Stimulated activated CD8-positive, alpha-beta memory T cell treated with anti-CD3 and anti-CD28 coated beads, Interleukin-7, amount 100 ng/mL, for 48 hours (primary cell): Measurements from ENCODE around the gene JAKMIP3.

Experiments used
- DNase-seq, 2 donors: peaks; one replicate each; pipeline ENCODE4 v3.0.0-alpha.2; 2020; ENCODE audit warnings: low read depth in 1 of 2; ENCODE audit errors: extremely low read depth in 1 of 2

Gene JAKMIP3

DNA sequence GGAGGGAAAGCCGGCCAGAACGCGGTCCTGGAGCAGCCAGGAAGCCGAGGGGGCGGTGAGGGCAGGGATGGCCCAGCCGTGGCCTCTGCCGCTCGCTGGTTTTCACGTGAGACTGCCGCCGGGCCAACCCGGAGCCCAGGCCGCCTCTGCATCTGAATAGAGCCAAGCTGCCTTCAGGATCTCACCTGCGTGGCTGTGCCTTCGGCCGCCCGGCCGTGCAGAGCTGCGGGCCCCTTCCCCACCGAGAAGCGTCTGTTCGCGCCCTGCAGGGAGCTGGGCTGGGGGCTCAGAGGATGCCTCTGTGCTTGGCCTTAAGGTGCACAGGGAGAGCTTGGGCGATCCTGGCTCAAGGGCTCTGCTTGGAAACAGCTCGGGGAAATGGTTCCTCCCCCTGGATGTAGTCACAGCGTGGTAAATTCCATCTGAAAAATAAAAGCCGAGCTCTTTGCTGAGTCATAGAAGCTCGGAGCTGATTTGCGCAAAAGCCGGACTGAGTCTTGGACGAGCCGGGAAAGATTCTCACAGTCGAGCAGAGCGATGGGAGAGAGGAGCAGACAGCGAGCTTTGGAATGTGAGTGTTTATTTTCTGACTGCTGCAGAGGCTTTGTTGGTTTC lies at the start of gene JAKMIP3:
Gene JAKMIP3 (plus strand): TSS at position 456 of the 615 bp plus-strand sequence. CDS start 38,863 bp downstream, outside the sequence.
- DNase-seq: no peak

DNA sequence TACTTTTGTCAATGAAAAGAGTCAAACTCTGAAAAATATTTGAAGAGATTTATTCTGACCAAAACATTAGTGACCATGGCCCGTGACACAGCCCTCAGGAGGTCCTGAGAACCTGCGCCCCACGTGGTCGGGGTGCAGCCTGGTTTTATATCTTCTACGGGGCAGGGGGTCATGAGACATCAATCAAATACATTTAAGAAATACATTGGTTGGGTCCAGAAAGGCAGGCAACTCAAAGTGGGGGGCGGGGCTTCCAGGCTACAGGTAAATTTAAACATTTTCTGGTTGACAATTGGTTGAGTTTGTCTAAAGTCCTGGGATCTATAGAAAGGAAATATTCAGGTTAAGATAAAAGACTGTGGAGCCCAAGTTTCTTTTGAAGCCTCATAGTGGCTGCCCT lies 49.2 kb upstream of the JAKMIP3 start:
- DNase-seq: no peak

DNA sequence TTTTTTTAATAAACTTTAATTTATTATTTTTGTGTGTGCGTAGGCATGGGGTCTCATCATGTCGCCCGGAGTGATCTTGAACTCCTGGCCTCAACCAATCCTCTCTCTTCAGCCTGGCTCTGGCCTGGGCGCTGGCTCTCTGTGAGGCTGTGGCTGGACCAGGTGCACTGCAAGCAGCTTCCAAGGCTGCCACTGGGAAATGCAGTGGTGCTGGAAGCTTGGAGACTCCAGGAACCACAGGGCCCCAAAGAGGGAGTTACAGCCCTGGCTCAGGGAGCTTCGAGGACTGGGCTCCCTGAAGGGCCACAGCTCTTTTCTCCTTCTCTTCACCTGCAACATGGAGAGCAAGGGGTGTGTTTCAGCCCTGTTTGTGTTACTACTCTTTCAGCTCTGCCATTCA lies 47.3 kb upstream of the JAKMIP3 start:
- no peak for DNase-seq

DNA sequence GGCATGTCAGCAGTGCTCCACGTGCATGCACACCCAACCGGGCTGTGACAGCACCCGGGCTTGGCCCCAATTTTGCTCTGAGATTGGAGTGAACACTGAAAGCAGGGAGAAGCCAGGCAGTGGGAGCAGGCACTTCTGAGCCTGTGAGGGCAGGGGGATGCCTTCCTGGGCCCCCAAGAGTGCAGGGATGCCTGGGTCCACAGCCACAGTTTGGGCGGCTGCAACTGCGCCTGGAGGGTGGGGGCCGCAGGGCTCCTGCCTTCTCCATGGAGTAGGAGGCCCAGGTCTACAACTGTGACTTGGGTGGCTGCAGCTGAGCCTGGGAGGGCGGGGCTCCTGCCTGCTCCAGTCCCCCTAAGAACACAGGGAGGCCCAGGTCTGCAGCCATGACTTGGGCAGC lies 46.4 kb upstream of the JAKMIP3 start:
- DNase-seq: no peak

DNA sequence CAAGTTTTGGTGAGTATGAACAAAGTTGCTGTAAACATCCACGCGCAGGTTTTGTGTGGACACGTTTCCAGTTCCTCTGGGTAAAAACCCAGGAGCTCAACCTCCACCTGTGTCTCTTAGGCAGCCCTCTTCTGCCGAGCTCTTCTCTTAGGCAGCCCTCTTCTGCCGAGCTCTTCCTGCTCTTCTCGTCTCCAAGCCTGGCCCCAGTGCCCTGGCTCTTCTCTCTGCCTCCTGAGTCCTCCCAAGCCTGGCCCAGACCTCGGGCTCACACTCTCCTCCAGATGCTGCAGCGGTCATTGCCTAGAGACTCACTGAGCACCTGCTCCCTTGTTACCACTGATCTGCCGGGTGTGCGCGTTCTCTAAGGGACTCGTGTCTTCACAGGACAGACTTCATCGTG lies 45.3 kb upstream of the JAKMIP3 start:
- DNase-seq: no peak

DNA sequence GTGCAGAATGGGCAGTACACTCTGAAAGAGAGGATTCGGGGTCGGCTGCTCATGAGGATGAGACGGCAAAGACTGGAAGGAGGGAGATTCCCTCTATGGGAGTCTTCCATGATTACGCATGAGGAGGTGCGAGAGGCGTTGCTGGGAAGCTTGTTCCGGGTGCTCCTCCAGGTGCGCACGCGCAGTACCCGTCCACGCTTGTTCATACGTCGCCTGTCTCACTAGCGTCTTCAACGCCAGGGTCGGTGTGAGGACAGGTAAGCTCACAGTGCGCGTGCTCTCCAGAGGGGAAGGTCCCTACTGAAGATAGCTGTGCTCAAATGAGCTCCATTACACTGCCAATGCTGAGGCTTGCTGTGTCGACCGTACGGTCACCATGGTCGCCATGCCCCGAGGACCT lies 44.7 kb upstream of the JAKMIP3 start:
- DNase-seq: no peak

DNA sequence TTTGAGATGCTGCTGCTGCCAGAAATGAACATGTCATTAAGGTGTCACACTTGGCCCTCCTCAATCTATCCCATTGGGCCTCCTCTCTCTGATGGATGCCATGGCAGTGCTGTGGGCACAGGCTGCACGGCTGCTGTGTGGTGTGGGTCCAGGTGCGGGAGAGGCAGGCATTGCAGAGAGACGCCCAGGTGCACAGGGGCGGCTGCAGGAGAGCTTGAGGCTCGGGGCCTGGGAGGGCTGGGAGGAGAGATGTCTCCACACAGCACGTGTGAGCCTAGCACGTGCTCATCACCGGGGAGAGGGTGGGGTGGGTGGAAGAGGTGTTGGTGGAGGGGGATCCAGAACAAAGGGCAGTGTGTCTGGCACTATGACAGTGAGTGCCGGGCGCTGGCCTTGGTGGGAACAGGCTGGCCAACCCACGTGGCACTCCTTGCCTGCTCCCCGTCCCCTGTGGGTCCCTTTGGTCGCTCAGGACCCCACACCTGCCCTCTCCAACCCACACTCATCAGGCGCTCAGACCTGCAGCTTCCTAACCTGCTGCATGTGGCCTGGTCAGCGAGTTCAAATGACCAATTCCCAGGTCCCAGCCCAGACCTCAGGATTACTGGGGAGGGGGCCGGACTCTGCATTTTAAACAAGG lies 44.1 kb upstream of the JAKMIP3 start:
- no peak for DNase-seq

DNA sequence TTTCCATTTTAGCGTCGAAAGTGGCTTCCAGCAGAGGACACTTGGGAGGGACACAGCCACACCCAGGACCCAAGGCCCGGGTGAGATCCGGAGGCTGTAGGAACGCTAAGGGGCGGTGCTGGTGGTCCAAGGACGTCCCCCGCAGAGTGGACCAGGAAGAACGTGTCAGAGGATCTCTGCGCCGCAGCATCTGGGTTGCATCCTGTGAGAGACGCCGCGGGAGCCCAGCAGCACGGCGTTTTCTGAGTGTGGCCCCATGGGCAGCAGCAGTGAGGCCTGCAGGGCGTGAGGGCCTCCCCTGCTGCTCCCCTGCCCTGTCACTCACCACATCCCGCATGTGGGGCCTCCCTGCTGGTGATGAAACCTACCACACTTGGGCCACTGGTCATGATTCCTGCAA lies 43.5 kb upstream of the JAKMIP3 start:
- no peak for DNase-seq

DNA sequence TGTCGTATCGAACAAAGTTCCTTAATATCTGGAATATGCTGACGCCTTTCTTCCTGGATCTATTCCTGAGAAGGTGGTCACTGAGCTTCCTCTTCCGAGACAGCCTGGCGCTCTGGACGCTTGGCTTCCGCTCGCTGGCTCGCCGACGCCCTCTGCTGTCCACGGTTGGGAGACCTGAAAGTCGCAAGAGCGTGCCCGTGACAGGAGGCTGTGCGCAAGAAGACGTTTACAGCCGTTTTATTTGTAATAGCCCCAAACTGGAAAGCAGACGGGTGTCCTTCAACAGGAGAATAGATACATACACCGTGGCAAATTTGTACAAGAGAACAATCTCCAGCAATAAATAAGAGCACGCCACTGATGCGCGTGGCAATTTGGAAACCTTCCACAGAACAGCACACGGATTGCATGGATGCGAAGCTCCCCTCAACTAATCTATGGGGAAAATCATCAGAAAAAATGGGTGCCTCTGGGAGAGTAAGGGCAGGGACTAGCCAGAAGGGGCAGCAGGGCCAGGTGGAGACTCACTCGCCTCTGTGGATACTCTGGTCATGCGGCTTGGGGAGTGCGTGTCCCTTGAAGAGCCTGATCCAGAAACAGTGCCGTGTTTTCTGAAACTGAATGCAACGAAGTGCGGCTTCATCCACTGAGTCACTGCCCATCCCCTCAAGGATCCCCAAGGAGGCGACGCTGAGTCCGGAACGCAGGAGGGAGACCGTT lies 42.5 kb upstream of the JAKMIP3 start:
- peak; percentile 25 to 54 for DNase-seq

DNA sequence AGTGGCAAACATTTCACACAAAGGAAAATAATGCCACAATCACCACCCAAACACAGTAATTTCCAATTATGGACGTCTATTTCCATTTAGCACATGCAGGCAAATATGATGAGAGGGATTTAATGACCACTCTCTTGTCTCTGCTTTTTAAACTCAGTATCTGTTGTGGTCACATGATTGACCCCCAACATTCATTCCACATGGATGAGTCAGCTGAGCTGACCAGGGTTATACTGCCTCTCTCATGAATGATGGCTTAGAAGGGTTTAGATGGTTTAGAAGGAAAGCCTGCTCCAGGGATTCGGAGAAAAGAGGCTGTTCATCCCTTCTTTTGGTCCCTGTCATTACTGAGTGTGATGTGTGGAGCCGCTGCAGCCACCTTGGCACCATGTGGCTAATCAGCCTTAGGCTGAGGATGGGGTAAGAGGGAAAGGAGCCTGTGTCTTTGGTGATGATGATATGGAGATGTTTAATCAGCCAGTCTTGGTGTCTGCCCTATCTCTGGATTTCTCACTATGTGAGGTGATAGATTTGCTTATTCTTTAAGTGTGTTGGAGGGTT lies 38.2 kb upstream of the JAKMIP3 start:
- no peak for DNase-seq

DNA sequence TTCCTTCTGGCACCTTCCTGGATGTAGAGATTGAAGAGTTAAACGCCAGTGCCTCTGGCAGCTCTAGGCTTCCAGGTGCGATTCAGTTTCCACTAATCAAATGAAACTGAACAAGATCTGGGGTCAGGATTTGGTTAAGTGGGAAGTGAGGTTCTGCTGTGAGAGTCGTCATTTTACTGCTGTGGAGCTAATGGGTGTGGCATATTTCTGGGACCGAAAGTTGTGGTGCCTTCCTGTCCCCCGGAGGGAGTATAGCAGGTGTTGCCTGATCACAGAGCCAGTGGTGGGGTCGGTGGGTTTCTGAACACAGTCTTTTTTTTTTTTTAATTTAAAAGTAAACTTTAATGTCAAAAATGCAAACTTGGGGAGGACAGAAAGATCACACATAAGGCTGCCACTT lies 37.0 kb upstream of the JAKMIP3 start:
- DNase-seq: no peak

DNA sequence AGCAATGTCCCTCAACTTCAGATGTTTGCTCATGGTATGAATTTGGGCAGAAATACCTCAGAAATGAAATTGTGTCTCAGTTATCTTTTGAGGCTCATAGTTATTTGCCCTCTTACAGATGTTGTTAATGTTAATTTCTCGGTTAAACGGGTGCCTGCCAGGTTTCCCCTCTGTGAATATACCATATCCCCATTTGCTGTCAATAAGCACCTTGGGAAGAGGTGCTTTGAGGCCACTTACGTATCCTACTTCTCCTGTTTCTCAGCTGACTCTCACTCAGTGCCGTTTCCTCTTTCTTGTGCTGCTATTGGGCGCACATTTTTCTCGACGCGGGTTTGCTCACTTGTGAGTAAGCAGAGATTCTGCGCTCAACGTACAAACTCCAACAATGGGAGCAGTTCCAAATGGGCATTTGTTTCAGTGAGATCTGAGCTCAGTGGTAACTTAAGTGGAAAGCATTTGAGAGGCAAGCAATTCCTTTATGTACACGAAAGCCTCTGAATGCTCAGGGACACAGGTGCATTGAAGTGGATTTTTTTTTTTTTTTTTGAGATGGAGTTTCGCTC lies 34.8 kb upstream of the JAKMIP3 start:
- no peak for DNase-seq

DNA sequence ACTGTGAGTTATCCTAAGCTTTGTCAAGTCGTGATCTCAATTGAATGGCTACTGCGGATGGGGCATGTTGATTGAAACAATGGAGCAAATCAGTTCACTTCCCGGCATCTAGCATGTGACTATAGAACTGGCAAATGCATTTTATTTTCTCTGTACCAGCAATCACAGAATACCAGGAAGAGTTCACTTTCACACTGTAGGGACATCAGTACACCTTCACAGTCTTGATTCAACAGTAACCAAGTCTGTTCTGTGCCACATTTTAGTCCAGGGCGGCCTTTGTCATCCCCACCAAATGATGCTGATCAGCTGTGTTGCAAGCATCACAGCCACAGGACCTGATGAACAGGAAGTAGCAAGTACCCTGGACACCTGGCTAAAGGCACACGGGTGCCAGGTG lies 32.1 kb upstream of the JAKMIP3 start:
- DNase-seq: no peak

DNA sequence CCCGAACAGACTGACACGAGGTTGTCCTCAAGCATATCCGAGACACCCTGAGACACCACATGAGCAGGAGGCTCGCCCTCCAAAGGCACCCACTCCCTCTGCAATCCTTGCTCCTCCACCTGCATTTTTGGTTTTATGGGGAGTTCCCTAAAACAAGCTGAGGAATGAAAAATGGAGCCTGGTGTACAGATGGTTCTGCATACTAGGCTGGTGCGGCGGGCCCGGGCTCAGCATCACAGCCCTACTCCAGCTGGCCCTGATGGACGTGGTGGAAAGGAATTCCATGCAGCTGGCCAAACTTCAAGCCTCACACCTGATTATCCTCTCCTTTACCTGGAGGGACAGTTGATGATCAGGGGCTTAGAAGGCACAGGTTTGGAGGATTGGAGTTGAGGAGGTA lies 30.3 kb upstream of the JAKMIP3 start:
- no peak for DNase-seq

DNA sequence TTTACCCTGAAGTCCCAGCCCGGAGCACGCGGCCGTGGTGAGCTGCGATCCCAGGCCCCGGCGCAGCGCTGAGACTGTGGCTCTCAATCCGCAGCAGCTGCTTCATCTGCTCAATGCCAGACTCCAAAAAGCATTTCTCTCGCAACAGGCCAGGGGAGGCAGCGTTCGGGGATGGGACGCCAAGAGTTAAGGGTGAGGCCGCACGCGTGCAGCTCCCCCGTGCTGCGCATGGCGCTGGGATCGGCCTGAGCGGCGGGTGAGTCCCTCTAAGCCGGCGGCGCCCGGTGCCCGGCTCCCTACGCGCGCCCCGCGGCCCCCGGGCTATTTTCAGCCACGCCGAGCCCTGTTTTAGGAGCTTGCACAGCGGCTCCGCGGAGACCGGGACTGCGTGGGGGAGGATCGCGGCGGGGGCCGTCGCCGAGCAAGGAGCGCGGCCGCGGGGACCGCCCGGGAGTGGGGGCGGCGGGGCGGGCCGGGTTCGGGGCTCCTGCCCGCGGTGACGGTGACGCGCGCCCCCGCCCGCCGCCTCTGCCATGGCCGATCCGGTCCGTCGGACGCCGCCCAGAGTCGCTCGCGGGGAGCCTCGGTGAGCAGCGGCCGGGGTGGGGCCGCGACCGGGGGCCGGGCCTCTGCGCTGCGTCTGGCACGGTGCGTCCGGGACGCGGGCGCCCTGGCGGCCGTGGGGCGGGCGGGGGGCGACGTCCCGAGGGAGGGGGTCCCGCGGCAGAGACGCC lies 29.4 kb upstream of the JAKMIP3 start:
- no peak for DNase-seq

DNA sequence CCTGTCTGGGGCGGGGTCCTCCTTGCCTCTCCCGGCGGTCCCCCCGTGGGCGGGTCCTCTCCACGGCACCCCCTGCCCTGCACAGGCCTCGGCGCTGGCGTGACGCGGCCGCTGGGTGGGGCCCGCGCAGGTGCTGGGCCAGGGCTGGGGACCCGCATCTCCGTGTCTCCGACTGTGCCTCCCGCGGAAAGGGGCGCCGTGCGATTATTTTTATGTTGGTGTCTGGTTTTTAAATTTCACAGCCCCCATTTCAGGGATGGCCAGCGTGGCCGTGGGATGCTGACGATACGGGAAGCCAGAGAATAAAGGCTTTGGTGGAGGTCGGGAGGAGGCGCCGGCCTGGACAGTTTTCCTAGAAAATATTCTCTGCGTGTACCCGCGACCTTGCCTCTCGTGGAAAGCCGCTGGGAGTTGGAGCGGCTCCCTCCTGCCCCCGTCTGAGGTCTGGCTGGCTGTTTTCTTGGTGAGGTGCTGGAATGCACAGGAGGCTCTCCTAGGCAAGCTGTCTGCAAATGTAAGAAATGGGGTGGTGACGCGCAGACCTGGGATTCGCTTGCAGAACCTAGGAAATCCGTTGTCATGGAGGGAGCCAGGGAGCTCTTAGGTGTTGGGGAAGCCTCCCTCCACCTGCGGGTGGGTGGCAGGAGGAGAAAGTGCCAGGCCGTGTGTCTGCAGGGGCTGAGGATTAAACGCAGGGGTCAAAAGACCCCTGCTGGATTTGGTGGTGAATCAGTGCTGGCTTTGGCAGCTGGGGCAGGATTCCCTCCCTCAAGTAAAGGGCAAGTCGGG lies 28.7 kb upstream of the JAKMIP3 start:
- DNase-seq: no peak

DNA sequence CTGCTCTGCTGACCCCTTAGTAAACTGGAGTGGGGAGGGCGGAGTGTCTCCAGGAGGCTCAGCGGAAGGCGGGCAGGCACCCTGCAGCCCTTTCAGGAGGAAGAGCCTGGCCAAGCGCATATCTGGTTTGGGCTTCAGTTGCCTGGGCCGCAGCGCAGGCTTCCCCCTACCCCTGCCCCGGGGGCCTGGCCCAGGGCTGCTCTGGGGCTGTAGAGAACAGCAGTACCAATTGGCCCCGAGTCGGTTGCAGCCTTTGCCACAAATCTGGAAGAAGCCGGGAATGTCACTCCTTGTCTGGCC lies 28.1 kb upstream of the JAKMIP3 start:
- no peak for DNase-seq

DNA sequence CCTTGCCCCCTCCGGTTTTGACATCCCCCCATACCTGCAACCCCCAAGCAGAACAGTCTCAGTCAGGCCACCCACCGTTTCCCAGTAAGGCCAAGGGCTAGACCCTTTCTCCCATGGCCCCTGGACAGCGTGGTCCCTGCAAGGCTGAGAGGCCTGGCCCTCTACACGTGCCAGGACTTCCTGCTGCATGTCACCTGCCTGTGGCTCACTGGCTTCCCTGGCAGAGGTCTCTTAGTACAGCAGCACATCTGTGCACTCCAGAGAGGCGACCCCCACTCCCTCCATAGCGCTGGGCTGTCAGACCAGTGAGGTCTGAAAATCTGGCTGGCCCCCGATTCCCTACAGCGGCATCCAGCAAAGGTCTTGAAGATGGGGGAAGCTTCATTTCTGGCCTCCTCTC lies 26.4 kb upstream of the JAKMIP3 start:
- DNase-seq: no peak

DNA sequence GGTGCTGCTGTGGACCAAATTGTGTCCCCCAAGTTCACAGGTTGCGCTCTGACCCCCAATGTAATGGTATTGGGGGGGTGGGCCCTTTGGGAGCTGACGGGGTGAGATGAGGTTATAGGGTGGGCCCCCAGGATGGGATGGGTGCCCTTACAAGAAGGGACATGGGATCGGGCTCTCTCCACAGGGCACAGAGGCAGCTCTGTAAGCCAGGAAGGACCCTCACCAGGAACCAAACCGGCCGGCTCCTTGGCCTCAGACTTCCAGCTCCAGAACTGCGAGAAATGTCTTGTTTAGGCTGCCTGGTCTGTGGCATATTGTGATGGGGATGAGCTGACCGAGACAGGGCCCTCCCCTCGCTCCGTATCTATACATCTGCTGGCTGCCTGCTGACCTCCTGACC lies 25.7 kb upstream of the JAKMIP3 start:
- no peak for DNase-seq

DNA sequence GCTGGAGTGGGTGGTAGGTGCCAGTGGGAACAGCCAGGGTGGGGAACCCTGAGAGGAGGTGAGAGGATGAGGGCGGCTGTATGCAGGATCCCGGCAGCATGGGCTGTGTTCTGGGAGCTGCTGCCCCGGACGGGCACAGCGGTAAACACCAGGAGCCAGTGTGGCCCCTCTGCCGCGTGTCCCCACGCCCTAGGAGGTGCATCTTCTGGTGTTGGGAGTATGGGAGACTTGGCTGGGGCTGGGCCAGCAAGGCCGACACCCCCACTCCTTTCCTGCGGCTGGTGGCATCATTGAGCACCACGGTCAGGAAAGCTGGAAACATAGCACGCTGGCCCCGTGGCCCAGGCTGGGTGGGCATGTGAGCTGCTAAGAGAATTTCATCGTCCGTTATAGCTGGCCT lies 24.4 kb upstream of the JAKMIP3 start:
- DNase-seq: no peak
